HG02571 (cell line): ENCODE results near the gene PXDN.
"Not testable (repeated sequence)": the region's sequence is repeated elsewhere in the genome, so short reads cannot be mapped to it uniquely, and the experiment has no call there.

Source experiments
- ATAC-seq: cut with Tn5 transposase; IDR thresholded peaks from one replicate; pipeline ENCODE4 v1.9.1; 2021; ENCODE audit warnings: mild to moderate bottlenecking, moderate library complexity; ENCODE audit not compliant: unreplicated experiment

Gene PXDN, protein sequence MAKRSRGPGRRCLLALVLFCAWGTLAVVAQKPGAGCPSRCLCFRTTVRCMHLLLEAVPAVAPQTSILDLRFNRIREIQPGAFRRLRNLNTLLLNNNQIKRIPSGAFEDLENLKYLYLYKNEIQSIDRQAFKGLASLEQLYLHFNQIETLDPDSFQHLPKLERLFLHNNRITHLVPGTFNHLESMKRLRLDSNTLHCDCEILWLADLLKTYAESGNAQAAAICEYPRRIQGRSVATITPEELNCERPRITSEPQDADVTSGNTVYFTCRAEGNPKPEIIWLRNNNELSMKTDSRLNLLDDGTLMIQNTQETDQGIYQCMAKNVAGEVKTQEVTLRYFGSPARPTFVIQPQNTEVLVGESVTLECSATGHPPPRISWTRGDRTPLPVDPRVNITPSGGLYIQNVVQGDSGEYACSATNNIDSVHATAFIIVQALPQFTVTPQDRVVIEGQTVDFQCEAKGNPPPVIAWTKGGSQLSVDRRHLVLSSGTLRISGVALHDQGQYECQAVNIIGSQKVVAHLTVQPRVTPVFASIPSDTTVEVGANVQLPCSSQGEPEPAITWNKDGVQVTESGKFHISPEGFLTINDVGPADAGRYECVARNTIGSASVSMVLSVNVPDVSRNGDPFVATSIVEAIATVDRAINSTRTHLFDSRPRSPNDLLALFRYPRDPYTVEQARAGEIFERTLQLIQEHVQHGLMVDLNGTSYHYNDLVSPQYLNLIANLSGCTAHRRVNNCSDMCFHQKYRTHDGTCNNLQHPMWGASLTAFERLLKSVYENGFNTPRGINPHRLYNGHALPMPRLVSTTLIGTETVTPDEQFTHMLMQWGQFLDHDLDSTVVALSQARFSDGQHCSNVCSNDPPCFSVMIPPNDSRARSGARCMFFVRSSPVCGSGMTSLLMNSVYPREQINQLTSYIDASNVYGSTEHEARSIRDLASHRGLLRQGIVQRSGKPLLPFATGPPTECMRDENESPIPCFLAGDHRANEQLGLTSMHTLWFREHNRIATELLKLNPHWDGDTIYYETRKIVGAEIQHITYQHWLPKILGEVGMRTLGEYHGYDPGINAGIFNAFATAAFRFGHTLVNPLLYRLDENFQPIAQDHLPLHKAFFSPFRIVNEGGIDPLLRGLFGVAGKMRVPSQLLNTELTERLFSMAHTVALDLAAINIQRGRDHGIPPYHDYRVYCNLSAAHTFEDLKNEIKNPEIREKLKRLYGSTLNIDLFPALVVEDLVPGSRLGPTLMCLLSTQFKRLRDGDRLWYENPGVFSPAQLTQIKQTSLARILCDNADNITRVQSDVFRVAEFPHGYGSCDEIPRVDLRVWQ (N-terminal part only)

DNA sequence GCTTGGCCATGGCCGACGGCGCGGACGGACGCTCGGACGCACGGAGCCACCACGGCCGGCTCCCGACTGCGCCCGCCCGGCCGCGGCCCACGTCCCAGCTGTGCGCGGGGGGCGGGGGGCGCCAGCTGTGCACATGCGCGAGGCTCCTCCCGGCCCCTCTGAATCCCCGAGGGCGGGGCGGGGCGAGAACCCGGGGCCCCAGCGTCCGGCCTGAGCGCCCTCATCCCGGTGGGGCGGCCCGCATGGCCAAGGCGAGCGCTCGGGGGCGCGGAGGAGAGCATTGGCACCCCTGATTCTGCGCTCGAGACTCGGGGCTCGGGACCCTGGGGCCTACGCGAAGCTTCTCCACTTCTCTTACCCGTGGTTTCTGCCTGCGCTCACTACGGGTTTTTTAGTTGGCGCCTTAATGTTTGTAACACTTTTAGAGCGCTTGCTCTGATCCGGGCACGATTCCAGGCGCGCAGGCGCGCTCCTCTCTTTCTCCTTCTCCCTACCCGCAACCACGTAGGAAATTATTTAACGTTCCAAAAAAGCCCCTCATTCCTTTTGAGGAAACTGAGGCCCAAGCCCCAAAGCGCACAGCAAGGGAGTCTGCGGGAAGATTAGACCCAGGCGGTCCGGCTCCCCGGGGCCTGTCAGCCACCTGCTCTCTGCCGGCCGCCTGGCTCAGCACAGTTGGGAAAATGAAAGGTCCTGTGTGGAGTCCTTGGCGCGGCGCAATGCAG lies at the start of gene PXDN:
PXDN (minus strand) TSS at position 70 of the 725 bp plus-strand sequence; CDS start at position 10, 60 bp downstream.
- no peak for ATAC-seq

DNA sequence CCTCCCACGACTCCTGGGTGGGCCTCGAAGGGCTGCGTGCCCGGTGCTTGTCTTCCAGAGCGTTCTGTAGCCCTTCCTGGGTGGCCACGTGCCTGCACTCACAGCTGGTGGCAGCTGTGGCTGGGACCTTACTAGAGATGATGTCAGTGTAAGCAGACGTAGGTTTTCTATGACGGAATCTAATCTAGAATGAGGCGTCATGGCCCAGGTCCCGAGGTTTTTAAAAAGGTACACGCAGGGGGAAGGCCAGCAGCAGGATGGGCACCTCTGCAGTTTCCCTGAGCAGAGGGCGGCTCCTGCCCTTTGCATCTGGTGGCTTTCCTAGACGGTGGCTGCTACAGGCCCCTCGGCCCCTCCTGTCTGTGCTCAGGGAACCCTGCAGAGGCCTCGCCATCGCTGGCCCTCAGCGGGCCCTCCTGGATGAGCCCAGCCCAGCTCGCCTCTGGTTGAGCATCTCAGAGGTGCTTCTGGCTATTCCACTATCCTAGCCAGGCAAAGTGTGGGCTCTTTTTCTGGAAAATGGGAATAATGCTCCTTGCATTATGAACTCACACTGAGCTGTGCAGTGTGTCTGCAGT lies 49.6 kb upstream of the PXDN start:
- no peak for ATAC-seq

DNA sequence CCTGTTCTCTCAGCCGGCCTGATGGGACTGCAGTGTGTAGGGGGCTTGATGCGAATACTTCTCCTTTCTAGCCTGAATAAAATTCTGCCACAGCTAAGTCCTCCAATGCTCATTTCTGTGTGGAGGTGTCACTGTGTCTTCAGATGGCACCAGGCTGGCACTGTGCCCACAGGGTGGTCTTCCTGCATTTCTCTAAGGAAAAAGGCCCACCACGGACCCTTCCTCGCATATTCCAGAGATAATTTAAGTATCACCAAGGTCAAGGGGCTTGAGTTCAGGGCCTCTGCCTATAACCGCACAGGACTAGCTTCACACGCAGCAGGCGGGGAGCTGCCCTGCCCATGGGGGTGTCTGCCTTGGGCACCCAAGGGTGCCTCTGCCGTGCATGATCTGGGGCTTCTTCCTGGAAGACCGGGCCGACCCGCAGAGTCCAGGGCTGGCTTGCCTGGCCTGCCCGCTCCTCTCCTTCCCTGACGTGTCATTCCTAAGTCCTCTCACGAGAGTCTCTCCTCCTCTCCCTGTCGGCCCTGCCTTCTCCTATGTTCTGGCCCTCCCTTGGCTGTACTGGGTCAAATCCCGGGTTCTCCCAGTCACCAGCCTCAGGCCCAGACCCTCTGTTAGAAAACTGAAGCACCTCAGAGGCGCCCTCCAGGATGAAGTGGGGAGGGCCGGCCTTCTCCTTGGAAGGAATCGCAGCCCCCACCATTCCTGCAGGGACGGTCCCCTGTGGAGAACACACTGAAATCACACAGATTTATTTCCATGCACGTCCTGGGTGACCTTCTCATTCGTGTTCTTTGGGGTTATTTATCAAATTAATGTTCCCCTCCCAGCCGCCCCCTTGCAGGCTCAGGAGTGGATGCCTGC lies 48.9 kb upstream of the PXDN start:
- ATAC-seq: no peak

DNA sequence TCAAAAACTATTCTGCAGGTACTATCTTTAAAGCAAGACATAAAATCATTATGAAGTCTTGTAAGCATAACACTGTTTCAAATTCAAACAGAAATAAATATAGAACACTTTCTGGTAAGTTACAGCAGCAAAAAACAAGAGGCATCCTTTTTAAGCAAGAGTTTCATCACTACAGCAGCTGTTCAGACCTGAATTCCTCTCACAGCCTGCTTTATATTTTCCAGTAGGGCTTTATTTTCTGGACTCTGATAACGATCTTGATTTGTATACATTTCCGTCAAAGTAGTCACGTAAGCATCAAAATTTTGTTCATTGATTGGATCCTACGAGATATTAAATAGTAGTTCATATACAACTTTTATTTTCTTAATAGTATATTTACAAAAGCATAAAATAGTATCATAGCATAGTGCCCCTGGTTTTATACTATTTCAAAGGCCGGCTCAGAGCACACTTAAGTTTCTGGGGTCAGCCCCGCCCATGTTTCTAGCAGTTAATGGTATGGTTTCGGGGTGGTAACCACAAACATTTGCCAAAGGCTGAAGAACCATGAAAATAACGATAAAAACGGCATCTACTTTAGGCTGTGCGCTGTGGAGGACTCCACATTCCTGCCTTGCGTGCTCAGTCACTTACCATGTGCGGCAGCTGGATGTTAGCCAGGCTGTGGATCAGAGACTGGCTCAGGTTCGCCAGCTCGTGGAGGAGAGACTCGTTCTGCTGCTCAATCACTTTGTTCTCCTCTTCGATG lies 47.5 kb upstream of the PXDN start:
- ATAC-seq: no peak

DNA sequence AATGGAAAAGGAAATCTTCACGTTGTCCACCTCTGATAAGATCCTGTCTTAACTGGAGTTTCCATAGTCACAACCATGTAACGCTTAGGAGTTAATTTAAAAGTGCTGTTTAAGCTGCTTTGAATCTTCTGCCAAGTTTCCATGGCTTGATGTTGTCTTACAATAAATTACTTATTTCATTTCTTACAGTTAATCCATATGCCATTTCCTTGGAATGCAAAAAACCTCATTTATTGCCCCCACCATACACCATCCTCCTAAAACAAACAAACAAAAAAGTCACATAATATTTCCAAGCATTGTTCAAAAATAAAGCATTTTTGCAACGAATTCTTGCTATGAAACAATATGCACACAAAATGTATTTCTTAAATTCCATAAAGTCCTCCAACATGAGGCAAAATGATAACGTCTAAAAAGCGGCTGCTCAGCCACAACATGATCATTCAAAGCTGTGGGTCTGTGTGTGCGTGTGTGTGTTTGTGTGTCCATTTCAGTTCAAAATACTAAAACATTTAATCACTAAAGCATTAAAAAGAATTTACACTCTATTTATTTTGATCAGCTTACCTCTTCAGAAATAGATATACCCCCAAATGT lies 46.8 kb upstream of the PXDN start:
- no peak for ATAC-seq

DNA sequence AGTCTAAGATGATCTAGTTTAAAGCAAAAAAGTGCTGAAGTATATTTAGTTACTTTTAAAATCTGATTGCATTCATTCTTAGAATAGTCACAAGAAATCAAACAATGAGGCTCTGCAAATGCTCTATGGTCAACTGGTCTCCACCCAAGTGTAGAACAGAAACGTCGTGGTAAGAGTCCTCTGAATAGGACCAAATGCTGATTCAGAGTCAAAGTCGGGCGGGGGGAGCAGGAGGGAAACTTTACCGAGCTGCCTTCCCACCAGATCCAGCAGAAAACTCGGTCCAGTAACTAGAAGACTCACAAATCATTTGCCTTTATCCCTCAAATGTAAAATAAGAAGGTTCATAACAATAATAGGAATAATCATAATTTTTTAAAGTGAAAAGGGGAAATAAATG lies 46.2 kb upstream of the PXDN start:
- ATAC-seq: no peak

DNA sequence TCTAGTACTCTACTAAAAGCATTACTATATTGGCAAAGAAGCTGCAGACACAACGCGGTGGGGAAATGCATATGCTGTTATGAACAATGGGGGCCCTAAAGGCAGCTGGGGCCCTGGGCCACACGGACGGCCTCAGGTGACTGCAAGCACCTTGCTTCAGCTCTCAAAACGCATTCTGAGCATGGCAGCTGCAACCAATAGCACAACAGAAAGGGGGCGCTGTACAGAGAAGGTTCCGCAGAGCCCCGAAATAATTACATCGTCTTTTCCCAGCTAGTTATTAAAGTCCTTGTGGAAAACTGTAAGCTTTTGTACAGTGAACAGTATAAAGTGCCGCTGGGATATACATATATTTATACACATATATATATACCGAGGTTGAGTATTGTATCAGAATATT lies 45.3 kb upstream of the PXDN start:
- no peak for ATAC-seq

DNA sequence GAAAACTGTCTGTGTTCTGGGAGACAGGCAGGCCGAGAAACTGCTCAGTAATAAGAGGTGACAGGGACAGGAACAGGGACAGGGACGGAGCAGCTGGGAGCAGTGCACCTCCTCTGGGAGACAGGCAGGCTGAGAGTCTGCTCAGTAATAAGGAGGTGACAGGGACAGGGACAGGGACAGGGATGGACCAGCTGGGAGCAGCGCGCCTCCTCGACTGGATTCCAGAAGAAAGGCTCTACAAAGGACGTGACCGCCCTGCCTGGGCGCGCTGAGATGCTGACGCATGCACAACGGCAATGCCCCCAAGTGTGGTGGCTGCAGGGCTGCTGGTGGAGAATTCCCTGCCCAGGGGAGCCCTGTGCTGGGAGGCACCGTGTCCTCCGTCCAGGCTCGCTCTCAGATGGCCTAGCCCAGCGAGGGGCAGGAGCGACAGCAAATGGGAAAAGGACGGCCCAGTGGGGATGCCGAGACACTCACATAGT lies 44.2 kb upstream of the PXDN start:
- ATAC-seq: no peak

DNA sequence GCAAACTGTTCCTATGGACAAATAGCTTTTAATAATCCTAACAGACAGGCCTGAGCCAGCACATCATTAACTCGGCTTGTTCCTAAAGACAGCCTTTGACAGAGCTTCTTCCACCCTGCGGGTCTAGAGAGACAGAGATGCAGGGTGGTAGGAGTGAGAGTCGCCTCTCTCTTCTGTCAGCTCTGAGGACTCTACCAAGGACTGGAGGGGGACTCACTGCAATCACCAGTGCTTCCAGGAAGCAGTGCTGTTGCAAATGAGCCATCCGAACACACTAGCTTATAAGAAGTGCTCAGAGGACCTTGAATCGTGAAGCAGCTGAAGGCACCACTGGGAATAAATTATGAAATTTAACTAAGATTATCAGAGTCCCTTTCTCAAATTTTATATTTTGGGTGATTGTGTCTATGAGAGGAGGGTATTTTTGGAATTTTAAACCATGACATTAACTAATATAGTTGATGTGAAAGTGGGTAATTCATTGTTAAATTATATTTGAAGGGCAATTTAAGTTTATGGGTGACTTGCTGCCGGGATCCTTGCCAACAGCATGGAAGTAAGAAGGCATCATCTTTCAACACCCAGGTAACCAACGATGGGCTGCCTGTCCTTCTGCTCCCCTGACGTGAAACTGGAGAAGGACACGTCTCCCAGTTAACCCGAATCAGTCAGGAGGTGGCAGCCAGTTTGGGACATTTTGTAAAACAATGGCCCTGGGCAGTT lies 43.6 kb upstream of the PXDN start:
- ATAC-seq: no peak

DNA sequence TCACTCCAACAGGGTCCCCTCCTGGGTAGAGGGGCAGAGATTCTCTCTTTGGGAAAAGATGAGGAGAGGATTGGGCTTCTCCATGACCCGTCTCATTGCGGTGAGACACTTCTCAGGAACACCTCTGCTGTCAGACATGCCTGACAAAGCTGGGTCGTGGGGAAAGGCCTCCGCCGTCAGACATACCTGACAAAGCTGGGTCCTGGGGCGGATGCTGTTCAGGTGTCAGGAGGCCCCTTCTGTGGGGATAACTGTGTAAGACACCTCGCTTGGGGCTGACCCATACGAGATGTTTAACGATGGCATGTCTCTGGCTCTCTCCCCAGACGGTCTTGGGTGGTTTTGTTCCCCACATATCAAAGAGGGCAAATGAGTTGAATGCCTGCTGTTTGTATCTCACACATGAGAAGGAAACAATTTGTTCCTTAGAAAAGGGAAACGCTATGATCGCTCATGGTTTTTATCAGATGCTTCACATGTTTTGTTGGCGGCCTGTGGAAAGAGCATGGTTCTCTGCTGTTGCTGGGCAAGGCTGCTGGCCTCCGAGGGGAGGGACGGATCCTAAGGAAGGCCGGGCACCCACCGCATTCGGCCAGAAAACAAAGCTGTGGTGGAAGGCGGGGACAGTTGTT lies 40.8 kb upstream of the PXDN start:
- no peak for ATAC-seq

DNA sequence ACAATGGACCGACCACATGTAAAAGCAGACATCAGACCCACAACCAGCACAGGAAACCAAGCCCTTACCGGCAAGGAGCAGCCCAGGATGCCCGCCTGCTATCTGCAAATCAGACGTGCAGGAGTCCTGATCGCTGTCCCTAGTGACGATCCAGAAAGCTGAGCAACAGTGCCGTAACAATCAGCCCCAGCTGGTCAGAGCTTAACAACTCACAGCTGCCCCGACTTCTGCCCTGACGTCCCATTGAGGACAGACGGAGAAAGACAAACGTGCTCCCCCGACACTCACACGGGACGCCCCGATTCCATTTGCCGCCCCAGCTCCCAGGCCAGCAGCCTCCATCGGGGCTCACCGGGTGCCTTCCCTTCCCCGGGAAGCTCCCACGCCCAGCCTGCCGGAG lies 39.8 kb upstream of the PXDN start:
- ATAC-seq: no peak

DNA sequence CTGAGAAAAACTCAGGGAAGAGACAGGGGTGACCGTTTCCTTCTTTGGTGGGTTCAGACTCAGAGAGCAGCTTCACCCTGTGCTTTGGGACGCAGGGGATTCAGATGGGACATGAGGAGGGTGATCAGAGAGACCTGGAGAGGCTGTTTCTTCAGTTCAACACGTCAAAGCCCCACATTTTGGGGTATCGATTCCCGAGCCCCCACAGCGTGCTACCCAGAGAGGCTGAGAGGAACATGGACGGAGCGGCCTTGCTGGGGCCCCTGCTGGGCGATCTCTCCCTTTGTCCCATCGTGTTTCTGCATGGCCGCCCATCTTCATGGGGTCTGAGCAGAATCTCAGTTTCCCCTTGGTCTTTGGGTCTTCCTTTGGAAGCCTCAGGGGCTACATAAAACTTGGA lies 38.2 kb upstream of the PXDN start:
- no peak for ATAC-seq

DNA sequence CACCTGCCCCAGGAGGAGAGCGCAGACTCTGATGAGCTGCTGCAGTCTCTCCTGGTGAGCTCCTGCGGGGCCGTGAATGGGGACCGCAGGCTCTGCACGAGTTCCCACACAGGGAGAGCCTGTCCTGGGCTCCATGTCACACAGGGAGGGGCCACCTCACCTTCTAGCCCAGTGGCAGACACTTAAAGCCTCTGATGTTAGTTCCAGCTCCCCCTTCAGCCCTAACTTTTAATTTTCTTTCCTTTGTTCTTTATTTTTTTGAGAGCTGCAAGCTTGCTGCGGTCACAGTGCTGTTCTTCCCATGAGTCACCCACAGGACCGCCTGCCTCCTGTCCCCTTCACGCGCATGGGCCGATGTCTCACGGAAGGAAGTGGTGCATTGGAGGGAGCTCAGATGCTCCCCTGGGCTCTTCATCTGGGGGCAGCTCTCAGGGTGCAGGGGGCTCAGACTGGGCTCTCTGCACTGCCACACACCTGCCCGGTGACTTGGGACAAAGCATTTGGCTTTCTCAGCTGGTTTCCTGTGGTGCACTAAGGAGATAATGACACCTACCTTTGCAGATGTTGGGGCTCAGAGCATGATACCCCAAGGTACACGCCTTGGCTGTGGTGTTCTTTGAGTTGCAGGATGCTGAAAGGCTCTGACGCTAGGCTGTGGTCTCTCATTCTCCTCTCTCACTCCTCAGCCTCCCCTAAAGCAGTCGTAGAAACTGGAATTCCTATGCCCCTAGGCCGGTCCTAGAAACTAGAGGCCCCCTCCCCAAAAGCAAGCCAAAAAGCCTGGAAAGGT lies 37.2 kb upstream of the PXDN start:
- ATAC-seq: no peak

DNA sequence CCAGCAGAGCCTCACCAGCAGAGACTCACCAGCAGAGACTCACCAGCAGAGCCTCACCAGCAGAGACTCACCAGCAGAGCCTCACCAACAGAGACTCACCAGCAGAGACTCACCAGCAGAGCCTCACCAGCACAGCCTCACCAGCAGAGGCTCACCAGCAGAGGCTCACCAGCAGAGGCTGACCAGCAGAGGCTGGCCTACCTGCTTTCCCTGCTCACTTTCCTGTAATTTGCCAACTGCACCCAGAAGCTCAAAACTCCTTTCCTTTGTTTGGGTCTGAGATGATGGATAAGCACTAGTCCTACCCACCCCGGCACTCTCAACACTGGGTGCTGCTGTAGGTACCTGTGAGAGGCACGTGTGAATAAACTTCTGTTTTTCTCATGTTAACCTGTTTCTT lies 36.4 kb upstream of the PXDN start:
- no peak for ATAC-seq

DNA sequence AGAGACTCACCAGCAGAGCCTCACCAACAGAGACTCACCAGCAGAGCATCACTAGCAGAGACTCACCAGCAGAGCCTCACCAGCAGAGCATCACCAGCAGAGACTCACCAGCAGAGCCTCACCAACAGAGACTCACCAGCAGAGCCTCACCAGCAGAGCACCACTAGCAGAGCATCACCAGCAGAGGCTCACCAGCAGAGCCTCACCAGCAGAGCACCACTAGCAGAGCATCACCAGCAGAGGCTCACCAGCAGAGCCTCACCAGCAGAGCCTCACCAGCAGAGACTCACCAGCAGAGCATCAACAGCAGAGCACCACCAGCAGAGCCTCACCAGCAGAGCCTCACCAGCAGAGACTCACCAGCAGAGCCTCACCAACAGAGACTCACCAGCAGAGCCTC lies 35.7 kb upstream of the PXDN start:
- ATAC-seq: not testable (repeated sequence)

DNA sequence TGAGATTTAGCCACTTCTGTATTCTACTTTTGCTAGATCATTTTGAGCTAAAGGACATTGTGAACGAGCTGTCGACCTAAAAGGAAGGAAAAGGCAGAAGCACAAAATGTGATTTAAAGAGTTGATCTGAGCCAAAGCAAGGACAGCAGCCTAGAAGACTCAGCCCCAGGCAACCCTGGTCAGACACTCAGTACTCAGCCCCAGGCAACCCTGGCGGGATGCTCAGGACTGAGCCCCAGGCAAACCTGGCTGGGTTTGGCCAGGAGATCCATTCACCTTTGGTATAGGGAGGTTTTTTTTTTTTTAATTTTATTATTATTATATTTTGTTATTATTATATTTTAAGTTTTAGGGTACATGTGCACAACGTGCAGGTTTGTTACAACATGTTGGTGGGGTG lies 34.3 kb upstream of the PXDN start:
- ATAC-seq: no peak
